Activated naive CD8-positive, alpha-beta T cell (primary cell): ENCODE measurements around the gene CENPO.

Source experiments
- H3K27ac Mint-ChIP-seq: one replicate; pipeline ENCODE4 v1.8.0; 2021; ENCODE audit warnings: mixed read lengths
- H3K27me3 Mint-ChIP-seq: one replicate; pipeline ENCODE4 v1.8.0; 2021; ENCODE audit warnings: mixed read lengths
- H3K36me3 Mint-ChIP-seq: one replicate; pipeline ENCODE4 v1.8.0; 2021; ENCODE audit warnings: mixed read lengths
- H3K4me1 Mint-ChIP-seq: one replicate; pipeline ENCODE4 v1.8.0; 2021; ENCODE audit warnings: low read depth, mixed read lengths
- H3K4me3 Mint-ChIP-seq: one replicate; pipeline ENCODE4 v1.8.0; 2021; ENCODE audit warnings: mild to moderate bottlenecking, mixed read lengths
- H3K9me3 Mint-ChIP-seq: one replicate; pipeline ENCODE4 v1.8.0; 2021; ENCODE audit warnings: low read depth, mixed read lengths

The CENPO gene

GRCh38 chr2:24870891-24871705 is 77.9 kb downstream of the CENPO start:
- no peaks in the 10 kb centered on the region for H3K9me3 Mint-ChIP-seq
- no peaks in the 10 kb centered on the region for H3K27me3 Mint-ChIP-seq
- no peak overlapping the region for H3K4me3 Mint-ChIP-seq
- no peak overlapping the region for H3K27ac Mint-ChIP-seq
- peaks cover 15% of the 10 kb centered on the region for H3K36me3 Mint-ChIP-seq
- no peaks in the 10 kb centered on the region for H3K4me1 Mint-ChIP-seq

GRCh38 chr2:24871852-24872333 is 78.7 kb downstream of the CENPO start:
- Mint-ChIP-seq H3K9me3 (no peaks in the 10 kb centered on the region), H3K4me3 (no peak overlapping the region), H3K36me3 (peaks cover 11% of the 10 kb centered on the region), H3K4me1 (no peaks in the 10 kb centered on the region), H3K27me3 (no peaks in the 10 kb centered on the region), H3K27ac (no peak overlapping the region)
